ENCODE measurements around the gene HOXA3. TPM values are rescaled to one million over a fixed set of nuclear protein-coding genes. Genes with fewer than 3 reads are reported as not detected.

HOXA3 gene
- total RNA-seq, 1 experiment from 2014 or later: 50.5 TPM

DNA sequence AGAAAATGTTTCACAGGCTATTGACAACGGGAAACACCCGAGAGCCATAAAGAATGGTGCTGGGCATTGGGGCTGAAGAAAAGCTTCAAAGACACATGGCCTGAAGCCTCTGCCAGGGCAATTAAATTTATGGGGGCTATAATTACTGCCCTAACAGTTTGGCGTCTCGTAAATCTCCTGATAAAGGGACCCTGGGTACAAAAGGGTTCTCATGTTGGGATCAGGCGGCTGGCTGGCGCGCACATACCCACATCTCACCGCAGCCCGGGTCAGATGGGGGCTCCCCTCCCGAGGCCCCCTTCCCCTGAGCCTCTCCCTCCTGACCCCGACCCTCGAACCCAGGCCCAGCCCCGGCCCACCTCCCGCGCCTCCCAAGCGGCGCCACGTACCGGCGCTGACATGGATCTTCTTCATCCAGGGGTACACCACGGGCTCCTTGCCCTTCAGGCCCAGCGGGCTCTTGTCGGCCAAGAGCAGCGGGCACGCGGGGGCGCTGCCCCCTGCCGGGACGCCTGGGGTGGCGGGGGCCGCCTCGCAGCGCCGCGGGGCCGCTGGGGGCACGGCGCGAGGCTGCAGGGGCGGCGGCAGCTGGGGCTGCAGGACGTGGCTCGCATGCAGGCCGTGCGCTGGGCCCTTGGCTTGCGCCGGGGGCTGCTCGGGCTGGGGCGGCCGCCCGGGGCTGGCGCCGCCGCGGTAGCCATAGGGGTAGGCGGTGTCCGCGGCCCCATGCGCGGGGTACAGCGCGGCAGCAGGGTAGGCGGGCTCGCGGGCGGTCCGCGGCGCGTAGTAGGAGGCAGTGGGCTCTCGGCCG lies 22.4 kb downstream of the HOXA3 start:
- Histone ChIP-seq H4K20me1 (ENCODE audit: insufficient read depth) (no peaks in the 10 kb centered on the region), H3K36me3 (ENCODE audit: low read depth) (no peaks in the 10 kb centered on the region), H3K4me3 (no peak overlapping the region), H3K4me2 (no peak overlapping the region), H3K4me1 (replicated peaks; ENCODE audit: insufficient read depth) (peaks cover 25% of the 10 kb centered on the region), H3K79me2 (ENCODE audit: low read depth) (no peaks in the 10 kb centered on the region), H3K9me3 (ENCODE audit: insufficient read depth, low read depth) (no peaks in the 10 kb centered on the region), H3K27ac (no peak overlapping the region), H3K9me2 (ENCODE audit: insufficient read depth) (no peaks in the 10 kb centered on the region), H2AFZ (no peak overlapping the region), H3F3A (ENCODE audit: insufficient read depth, low read depth) (peaks cover 16% of the 10 kb centered on the region), H3K27me3 (ENCODE audit: insufficient read depth, low read depth) (no peaks in the 10 kb centered on the region)
- TF ChIP-seq, protein P1, sequence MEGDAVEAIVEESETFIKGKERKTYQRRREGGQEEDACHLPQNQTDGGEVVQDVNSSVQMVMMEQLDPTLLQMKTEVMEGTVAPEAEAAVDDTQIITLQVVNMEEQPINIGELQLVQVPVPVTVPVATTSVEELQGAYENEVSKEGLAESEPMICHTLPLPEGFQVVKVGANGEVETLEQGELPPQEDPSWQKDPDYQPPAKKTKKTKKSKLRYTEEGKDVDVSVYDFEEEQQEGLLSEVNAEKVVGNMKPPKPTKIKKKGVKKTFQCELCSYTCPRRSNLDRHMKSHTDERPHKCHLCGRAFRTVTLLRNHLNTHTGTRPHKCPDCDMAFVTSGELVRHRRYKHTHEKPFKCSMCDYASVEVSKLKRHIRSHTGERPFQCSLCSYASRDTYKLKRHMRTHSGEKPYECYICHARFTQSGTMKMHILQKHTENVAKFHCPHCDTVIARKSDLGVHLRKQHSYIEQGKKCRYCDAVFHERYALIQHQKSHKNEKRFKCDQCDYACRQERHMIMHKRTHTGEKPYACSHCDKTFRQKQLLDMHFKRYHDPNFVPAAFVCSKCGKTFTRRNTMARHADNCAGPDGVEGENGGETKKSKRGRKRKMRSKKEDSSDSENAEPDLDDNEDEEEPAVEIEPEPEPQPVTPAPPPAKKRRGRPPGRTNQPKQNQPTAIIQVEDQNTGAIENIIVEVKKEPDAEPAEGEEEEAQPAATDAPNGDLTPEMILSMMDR (conservative IDR thresholded peaks at IDR 0.05): no peak
- TF ChIP-seq EZH2 (IDR thresholded peaks at IDR 0.05; ENCODE audit: low read depth): no peak
- intact Hi-C loops (cut with micrococcal nuclease; ENCODE audit: unreplicated experiment): no loop called here
- no TSS peak for BruUV-seq (replicated peaks)
- ChIA-PET POLR2A (ENCODE audit: unreplicated experiment) (no interaction called here), CTCF (no interaction called here)
- DNase-seq: no peak

DNA sequence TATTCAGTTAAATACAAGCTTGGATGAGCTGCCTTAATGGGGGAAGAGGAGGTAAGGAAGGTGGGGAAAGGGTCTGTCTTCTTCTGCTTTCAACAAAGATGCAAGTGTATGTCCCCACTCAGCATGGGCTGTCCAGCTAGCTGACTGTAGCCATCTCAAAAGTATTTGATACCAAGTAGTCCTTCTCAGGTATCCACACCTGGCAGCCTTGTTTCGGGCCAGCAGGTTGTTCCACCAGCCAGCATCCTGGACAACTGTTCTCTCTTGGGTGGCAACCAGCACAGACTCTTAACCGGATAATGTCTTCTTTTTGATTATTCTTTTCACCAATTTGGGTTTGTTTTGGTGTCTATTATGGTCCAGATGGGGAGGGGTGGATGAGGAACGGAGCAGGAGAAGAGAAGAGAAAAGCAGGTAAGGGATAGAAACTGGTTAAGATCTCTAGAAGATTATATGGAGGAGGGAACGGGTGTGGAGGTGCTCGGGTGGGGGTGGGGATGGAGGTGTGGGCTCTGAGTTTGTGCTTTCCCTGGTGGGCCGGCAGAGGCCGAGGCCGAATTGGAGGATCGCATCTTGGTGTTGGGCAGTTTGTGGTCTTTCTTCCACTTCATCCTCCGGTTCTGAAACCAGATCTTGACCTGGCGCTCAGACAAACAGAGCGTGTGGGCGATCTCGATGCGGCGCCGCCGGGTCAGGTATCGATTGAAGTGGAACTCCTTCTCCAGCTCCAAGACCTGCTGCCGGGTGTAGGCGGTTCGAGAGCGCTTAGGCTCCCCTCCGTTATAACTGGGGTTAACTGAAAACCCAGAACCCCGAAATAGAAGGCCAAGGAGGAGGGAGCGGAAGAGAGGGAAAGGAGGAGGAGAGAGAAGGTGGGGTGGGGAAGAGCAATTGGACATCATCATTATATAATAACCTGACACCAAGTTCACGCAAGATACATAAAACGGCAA lies 23.3 kb downstream of the HOXA3 start:
- no peak overlapping the region for H3K27ac ChIP-seq
- H2AFZ ChIP-seq: no peak overlapping the region
- no peaks in the 10 kb centered on the region for H4K20me1 ChIP-seq (ENCODE audit: insufficient read depth)
- H3F3A ChIP-seq (ENCODE audit: insufficient read depth, low read depth): peaks cover 8% of the 10 kb centered on the region; the same call in 1 of the 2 replicates
- H3K36me3 ChIP-seq (ENCODE audit: low read depth): no peaks in the 10 kb centered on the region
- ChIA-PET POLR2A (ENCODE audit: unreplicated experiment) (no interaction called here), CTCF (interaction anchor here (0.6 kb wide), 1 partner anchor 447 kb away, joined by 3 read pairs; no protein-coding TSS in a partner anchor)
- H3K4me1 ChIP-seq (replicated peaks; ENCODE audit: insufficient read depth): peaks cover 17% of the 10 kb centered on the region
- no TSS peak for BruUV-seq (replicated peaks)
- TF ChIP-seq, protein P1 (conservative IDR thresholded peaks at IDR 0.05): no peak
- no peak for TF ChIP-seq EZH2 (IDR thresholded peaks at IDR 0.05; ENCODE audit: low read depth)
- H3K9me3 ChIP-seq (ENCODE audit: insufficient read depth, low read depth): no peaks in the 10 kb centered on the region
- no peaks in the 10 kb centered on the region for H3K79me2 ChIP-seq (ENCODE audit: low read depth)
- H3K4me2 ChIP-seq: no peak overlapping the region
- no peak for DNase-seq
- H3K4me3 ChIP-seq: no peak overlapping the region
- H3K9me2 ChIP-seq (ENCODE audit: insufficient read depth): no peaks in the 10 kb centered on the region
- intact Hi-C loops (cut with micrococcal nuclease; ENCODE audit: unreplicated experiment): no loop called here
- no peaks in the 10 kb centered on the region for H3K27me3 ChIP-seq (ENCODE audit: insufficient read depth, low read depth)

DNA sequence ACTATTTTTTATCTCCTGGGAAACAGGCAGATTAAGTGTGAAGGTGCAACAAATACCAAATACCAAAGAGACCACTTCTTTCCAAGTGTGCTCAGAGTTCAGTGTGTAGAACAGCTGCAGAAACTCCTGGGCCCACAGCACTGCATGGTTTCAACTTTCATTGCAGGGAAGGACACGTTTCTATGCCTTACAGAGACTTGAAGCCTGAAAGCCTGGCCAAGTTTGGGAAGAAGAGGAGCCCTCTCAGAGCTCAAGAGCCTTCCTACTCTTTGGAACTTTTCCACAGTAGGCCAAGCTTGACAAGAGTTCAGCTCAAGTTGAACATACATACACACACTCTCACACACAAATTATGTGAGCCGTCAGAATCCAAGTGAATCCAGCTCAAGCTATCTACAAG lies 24.3 kb downstream of the HOXA3 start:
- no peaks in the 10 kb centered on the region for H3K79me2 ChIP-seq (ENCODE audit: low read depth)
- ChIA-PET POLR2A (ENCODE audit: unreplicated experiment) (no interaction called here), CTCF (interaction anchor here (0.6 kb wide), 1 partner anchor 446 kb away, joined by 3 read pairs; no protein-coding TSS in a partner anchor)
- H3K9me3 ChIP-seq (ENCODE audit: insufficient read depth, low read depth): no peaks in the 10 kb centered on the region
- no peaks in the 10 kb centered on the region for H3K27me3 ChIP-seq (ENCODE audit: insufficient read depth, low read depth)
- intact Hi-C loops (cut with micrococcal nuclease; ENCODE audit: unreplicated experiment): no loop called here
- no peak overlapping the region for H3K27ac ChIP-seq
- peak in 1 of 2 experiments; percentile 53 for DNase-seq
- BruUV-seq (replicated peaks): no TSS peak
- H2AFZ ChIP-seq: no peak overlapping the region
- no peaks in the 10 kb centered on the region for H4K20me1 ChIP-seq (ENCODE audit: insufficient read depth)
- 0 out of 2 replicates have a peak, but pooled peaks cover 3% of the 10 kb centered on the region for H3F3A ChIP-seq (ENCODE audit: insufficient read depth, low read depth)
- TF ChIP-seq, protein P1 (conservative IDR thresholded peaks at IDR 0.05): no peak
- no peak for TF ChIP-seq EZH2 (IDR thresholded peaks at IDR 0.05; ENCODE audit: low read depth)
- no peaks in the 10 kb centered on the region for H3K36me3 ChIP-seq (ENCODE audit: low read depth)
- H3K4me2 ChIP-seq: no peak overlapping the region; the same call in 1 of the 2 replicates
- no peaks in the 10 kb centered on the region for H3K9me2 ChIP-seq (ENCODE audit: insufficient read depth)
- H3K4me1 ChIP-seq (replicated peaks; ENCODE audit: insufficient read depth): peaks cover 9% of the 10 kb centered on the region; the same call in 1 of the 2 replicates
- H3K4me3 ChIP-seq: no peak overlapping the region
